Panc1 (cell line): Measurements from ENCODE around the gene LRTM1. TPM values are rescaled to one million over a fixed set of nuclear protein-coding genes. Genes with fewer than 3 reads are reported as not detected.

ENCODE experiments used
- ATAC-seq: fragments of 200-7000 bp; cut with Tn5 transposase; 2 replicates; pipeline ENCODE4 v1.9.1; 2020; ENCODE audit warnings: mild to moderate bottlenecking, moderate library complexity
- BruUV-seq: library from RNA; stranded (reverse); fragments of 400-500 nt; replicated peaks from 2 replicates; lab custom pipeline; 2021; lab: Mats Ljungman, UMichigan
- CTCF ChIA-PET: fragments of 300-600 bp; sonication (Branson Sonifier 250); formaldehyde crosslinking; loops from one replicate; lab custom pipeline; 2022; ENCODE audit warnings: antibody characterized with exemption; lab: Charles Lee
- POLR2A ChIA-PET: fragments of 300-600 bp; sonication (Branson Sonifier 250); formaldehyde crosslinking; loops from one replicate; lab custom pipeline; 2022; ENCODE audit warnings: antibody characterized with exemption; lab: Charles Lee
- DNase-seq: peaks from one replicate; pipeline ENCODE4 v3.0.0-alpha.2; 2010; ENCODE audit warnings: low read depth, low spot score
- H3K27ac ChIP-seq: 2 replicates; pipeline ENCODE4 v1.5.1; 2011; ENCODE audit warnings: mild to moderate bottlenecking, low read length, inconsistent platforms
- H3K27me3 ChIP-seq: fragments of 200-500 bp; sonication (Bioruptor generic); 2 replicates; pipeline ENCODE4 v1.6.0; 2014; ENCODE audit warnings: low read length, inconsistent platforms; ENCODE audit not compliant: control insufficient read depth, insufficient read depth
- H3K36me3 ChIP-seq: fragments of 200-500 bp; sonication (Bioruptor generic); 2 replicates; pipeline ENCODE4 v1.5.1; 2014; ENCODE audit warnings: inconsistent platforms, mild to moderate bottlenecking, low read length, moderate library complexity; ENCODE audit not compliant: control insufficient read depth, insufficient read depth
- H3K4me1 ChIP-seq: 2 replicates; pipeline ENCODE4 v1.5.1; 2011; ENCODE audit warnings: inconsistent platforms, mild to moderate bottlenecking, low read length, moderate library complexity; ENCODE audit not compliant: control insufficient read depth, insufficient read depth
- H3K4me3 ChIP-seq, 2 experiments: 2 replicates each; pipeline ENCODE4 v1.5.1; 2011 to 2012; ENCODE audit warnings: low read depth in 2 of 2, low read length in 2 of 2, mild to moderate bottlenecking in 2 of 2, inconsistent platforms in 1 of 2, moderate library complexity in 1 of 2
- H3K9me3 ChIP-seq: fragments of 200-500 bp; sonication (Bioruptor generic); 2 replicates; pipeline ENCODE4 v1.5.1; 2014; ENCODE audit warnings: low read depth, mild to moderate bottlenecking, inconsistent platforms, low read length, moderate library complexity; ENCODE audit not compliant: control insufficient read depth, insufficient read depth
- CTCF ChIP-seq: fragments of 450-650 bp; IDR thresholded peaks from 2 replicates; pipeline ENCODE4 v1.5.1; 2017; ENCODE audit warnings: mild to moderate bottlenecking
- POLR2AphosphoS5 ChIP-seq: IDR thresholded peaks from 2 replicates; pipeline ENCODE4 v1.6.1; 2012; ENCODE audit warnings: mild to moderate bottlenecking, low read depth, low read length, moderate library complexity
- SIN3A ChIP-seq: IDR thresholded peaks from 2 replicates; pipeline ENCODE4 v1.6.1; 2012; ENCODE audit warnings: low read depth, mild to moderate bottlenecking, low read length, moderate library complexity, borderline replicate concordance; ENCODE audit not compliant: insufficient read depth
- TCF7L2 ChIP-seq: IDR thresholded peaks from 2 replicates; pipeline ENCODE4 v1.6.1; 2011; ENCODE audit warnings: mild to moderate bottlenecking, low read depth, low read length, inconsistent platforms
- in situ Hi-C: cut with HindIII; loops from 2 replicates; pipeline ENCODE4 v1.10.0; 2016; ENCODE audit warnings: low sequenced_read_pairs, low pct_unique_long_range_greater_than_20kb
- intact Hi-C: fragments of 100-400 bp; cut with micrococcal nuclease; formaldehyde crosslinking; loops from one replicate; pipeline ENCODE4 v1.10.0; 2022; ENCODE audit not compliant: unreplicated experiment
- total RNA-seq: library from RNA; stranded (reverse); gene quantifications from one replicate; pipeline ENCODE4 v1.2.1, GENCODE V29; 2021; ENCODE audit not compliant: unreplicated experiment
- TF ChIP-seq, protein P1 (sequence below), 2 experiments: IDR thresholded peaks; 2 replicates each; pipeline ENCODE4 v1.6.1; 2011 to 2012; ENCODE audit warnings: low read depth in 2 of 2, control low read depth in 1 of 2, low read length in 1 of 2, mild to moderate bottlenecking in 1 of 2, moderate library complexity in 1 of 2; ENCODE audit not compliant: insufficient read depth in 1 of 2

LRTM1 gene
- total RNA-seq, 1 experiment from 2014 or later, result not detected

DNA sequence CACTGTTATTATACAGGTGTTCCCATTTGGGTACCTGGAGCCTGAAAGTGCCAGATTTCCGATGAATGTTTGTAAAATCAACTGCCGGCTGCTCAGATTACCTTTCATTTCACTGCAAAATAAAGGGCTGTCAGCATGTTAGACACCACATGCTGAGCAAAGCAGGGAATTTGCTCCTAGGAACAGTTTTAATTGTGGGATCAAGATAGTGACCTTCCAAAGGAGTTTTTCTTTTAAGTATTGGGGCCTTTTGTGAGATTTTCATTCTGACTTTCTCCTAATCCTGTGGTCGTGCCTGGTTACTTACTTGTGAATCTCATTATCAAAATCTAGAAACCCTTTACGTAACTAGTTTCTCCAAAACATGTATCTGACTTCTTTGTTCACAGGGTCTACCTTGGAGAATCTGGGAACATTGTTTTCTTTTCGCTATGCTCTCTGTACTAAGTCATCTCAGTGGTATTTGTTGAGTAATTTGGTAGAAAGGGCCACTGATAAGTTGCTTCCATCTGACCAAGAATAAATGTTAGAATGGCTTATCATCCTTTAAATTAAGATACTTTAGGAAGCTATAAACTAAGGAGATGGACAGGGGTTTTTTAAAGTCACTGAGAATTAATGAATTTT lies 40.8 kb upstream of the LRTM1 start:
- no peak overlapping the region for H3K27ac ChIP-seq
- TF ChIP-seq TCF7L2, result no peak
- TF ChIP-seq, protein P1, sequence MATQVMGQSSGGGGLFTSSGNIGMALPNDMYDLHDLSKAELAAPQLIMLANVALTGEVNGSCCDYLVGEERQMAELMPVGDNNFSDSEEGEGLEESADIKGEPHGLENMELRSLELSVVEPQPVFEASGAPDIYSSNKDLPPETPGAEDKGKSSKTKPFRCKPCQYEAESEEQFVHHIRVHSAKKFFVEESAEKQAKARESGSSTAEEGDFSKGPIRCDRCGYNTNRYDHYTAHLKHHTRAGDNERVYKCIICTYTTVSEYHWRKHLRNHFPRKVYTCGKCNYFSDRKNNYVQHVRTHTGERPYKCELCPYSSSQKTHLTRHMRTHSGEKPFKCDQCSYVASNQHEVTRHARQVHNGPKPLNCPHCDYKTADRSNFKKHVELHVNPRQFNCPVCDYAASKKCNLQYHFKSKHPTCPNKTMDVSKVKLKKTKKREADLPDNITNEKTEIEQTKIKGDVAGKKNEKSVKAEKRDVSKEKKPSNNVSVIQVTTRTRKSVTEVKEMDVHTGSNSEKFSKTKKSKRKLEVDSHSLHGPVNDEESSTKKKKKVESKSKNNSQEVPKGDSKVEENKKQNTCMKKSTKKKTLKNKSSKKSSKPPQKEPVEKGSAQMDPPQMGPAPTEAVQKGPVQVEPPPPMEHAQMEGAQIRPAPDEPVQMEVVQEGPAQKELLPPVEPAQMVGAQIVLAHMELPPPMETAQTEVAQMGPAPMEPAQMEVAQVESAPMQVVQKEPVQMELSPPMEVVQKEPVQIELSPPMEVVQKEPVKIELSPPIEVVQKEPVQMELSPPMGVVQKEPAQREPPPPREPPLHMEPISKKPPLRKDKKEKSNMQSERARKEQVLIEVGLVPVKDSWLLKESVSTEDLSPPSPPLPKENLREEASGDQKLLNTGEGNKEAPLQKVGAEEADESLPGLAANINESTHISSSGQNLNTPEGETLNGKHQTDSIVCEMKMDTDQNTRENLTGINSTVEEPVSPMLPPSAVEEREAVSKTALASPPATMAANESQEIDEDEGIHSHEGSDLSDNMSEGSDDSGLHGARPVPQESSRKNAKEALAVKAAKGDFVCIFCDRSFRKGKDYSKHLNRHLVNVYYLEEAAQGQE (IDR thresholded peaks at IDR 0.05; ENCODE audit: insufficient read depth in 1 of 2, low read depth in 2 of 2, low read length in 1 of 2), result no peak
- no peak for TF ChIP-seq SIN3A
- TF ChIP-seq CTCF, result no peak
- no peak for TF ChIP-seq POLR2AphosphoS5
- H3K27me3 ChIP-seq, result no peaks in the 10 kb centered on the region
- no peaks in the 10 kb centered on the region for H3K4me1 ChIP-seq
- DNase-seq (no peak), ATAC-seq (no peak)
- CTCF ChIA-PET, result no interaction called here
- POLR2A ChIA-PET, result no interaction called here
- no peaks in the 10 kb centered on the region for H3K9me3 ChIP-seq
- no TSS peak for BruUV-seq
- intact Hi-C loops (no loop called here), in situ Hi-C loops (no loop called here)
- H3K36me3 ChIP-seq, result no peaks in the 10 kb centered on the region
- no peak overlapping the region for H3K4me3 ChIP-seq

DNA sequence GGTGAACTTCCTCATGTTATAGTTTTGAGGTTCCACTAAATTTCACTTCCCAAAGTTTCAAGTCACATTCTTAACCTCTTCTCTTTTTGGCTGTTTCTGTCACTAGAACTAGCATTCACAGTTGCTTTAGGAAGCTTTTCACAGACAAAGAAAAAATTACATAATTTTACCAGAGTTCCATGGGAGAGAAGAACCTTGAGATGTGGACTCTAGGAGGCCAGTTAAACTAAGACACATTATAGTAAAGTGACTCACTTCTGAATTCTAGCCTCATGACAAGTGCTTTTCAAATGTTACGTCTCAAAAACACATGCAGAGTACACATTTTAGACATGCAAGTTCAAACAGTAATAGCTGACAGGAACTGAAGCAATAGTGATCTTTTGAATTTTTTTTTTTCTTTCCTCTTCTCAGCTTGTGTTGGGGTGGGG lies 39.9 kb upstream of the LRTM1 start:
- TF ChIP-seq CTCF (no peak), TCF7L2 (no peak), SIN3A (no peak), POLR2AphosphoS5 (no peak)
- TF ChIP-seq, protein P1 (IDR thresholded peaks at IDR 0.05; ENCODE audit: insufficient read depth in 1 of 2, low read depth in 2 of 2, low read length in 1 of 2), result no peak
- ChIA-PET POLR2A (no interaction called here), CTCF (no interaction called here)
- no peak for DNase-seq
- H3K4me1 ChIP-seq, result no peaks in the 10 kb centered on the region
- no TSS peak for BruUV-seq
- in situ Hi-C loops (no loop called here), intact Hi-C loops (no loop called here)
- H3K4me3 ChIP-seq, result no peak overlapping the region
- H3K9me3 ChIP-seq, result no peaks in the 10 kb centered on the region
- no peaks in the 10 kb centered on the region for H3K27me3 ChIP-seq
- ATAC-seq, result no peak
- H3K36me3 ChIP-seq, result no peaks in the 10 kb centered on the region
- no peak overlapping the region for H3K27ac ChIP-seq
